Cardiac muscle cell (in vitro differentiated cells and primary cell): Measurements from ENCODE around the gene COL8A1. TPM values are rescaled to one million over a fixed set of nuclear protein-coding genes. Genes with fewer than 3 reads are reported as not detected.

Experiments
- DNase-seq, 2 donors: peaks; one replicate each; pipeline versions ENCODE4 v3.0.0 to v3.0.0-alpha.2; 2010 to 2017; ENCODE audit warnings: low read depth in 1 of 2, low spot score in 1 of 2
- H3K27ac ChIP-seq: fragments of 200-600 bp; sonication (generic); 2 replicates; pipeline ENCODE4 v1.5.1; 2016
- H3K27me3 ChIP-seq: fragments of 200-600 bp; sonication (generic); 2 replicates; pipeline ENCODE4 v1.6.0; 2016; ENCODE audit warnings: control low read depth
- H3K36me3 ChIP-seq: fragments of 200-600 bp; sonication (generic); 2 replicates; pipeline ENCODE4 v1.5.1; 2016; ENCODE audit warnings: control low read depth
- H3K4me1 ChIP-seq: fragments of 200-600 bp; sonication (generic); 2 replicates; pipeline ENCODE4 v1.8.1; 2017; ENCODE audit warnings: low read depth, mild to moderate bottlenecking, mixed run types
- H3K4me3 ChIP-seq: fragments of 200-600 bp; sonication (generic); 2 replicates; pipeline ENCODE4 v1.5.1; 2016; ENCODE audit warnings: mild to moderate bottlenecking
- H3K9me3 ChIP-seq: fragments of 200-600 bp; sonication (generic); 2 replicates; pipeline ENCODE4 v1.5.1; 2017; ENCODE audit warnings: low read depth, mild to moderate bottlenecking, control low read depth
- CTCF ChIP-seq: IDR thresholded peaks from 2 replicates; pipeline ENCODE4 v1.5.1; 2012; ENCODE audit warnings: low read depth, mild to moderate bottlenecking, low read length
- polyA plus RNA-seq: library from polyadenylated mRNA; unstranded; fragments of >200 nt; fragmentation: Nextera tagmentation; extraction: Ambion mirVana; gene quantifications from 2 replicates; pipeline ENCODE4 v1.2.1, GENCODE V29; 2016
- total RNA-seq: library from RNA; depleted of rRNA; stranded (reverse); fragments of >200 nt; gene quantifications from 2 replicates; pipeline ENCODE4 v1.2.3, GENCODE V29; 2016

The COL8A1 gene
- total and polyA plus RNA-seq, 2 experiments from 2014 or later = 1.5 to 5.1 TPM

- Histone ChIP-seq H3K27me3 (peaks cover 42% of the 10 kb centered on the region), H3K4me3 (no peak overlapping the region), H3K9me3 (no peaks in the 10 kb centered on the region), H3K36me3 (no peaks in the 10 kb centered on the region), H3K27ac (no peak overlapping the region), H3K4me1 (no peaks in the 10 kb centered on the region)
- TF ChIP-seq CTCF = no peak
- no peak for DNase-seq
These were observed 3.5 kb upstream of the COL8A1 start for GRCh38 chr3:99634881-99635280.

GRCh38 chr3:99635348-99635747 lies 3.0 kb upstream of the COL8A1 start:
- H3K27me3 ChIP-seq = peaks cover 46% of the 10 kb centered on the region
- no peaks in the 10 kb centered on the region for H3K4me1 ChIP-seq
- no peak overlapping the region for H3K27ac ChIP-seq

GRCh38 chr3:99637016-99637367 lies 1.4 kb upstream of the COL8A1 start:
- H3K27me3 ChIP-seq = peaks cover 63% of the 10 kb centered on the region
- H3K4me1 ChIP-seq = no peaks in the 10 kb centered on the region
- peak; percentile 22 for TF ChIP-seq CTCF
- H3K36me3 ChIP-seq = no peaks in the 10 kb centered on the region
- H3K9me3 ChIP-seq = no peaks in the 10 kb centered on the region
- peak in 1 of 2 donors; percentile 63 for DNase-seq
- peak overlapping the region; percentile 23 for H3K4me3 ChIP-seq
- H3K27ac ChIP-seq = no peak overlapping the region

More at GRCh38 chr3:99635348-99635747, 3.0 kb upstream of the COL8A1 start:
- no peak for DNase-seq
- Histone ChIP-seq H3K9me3 (no peaks in the 10 kb centered on the region), H3K36me3 (no peaks in the 10 kb centered on the region), H3K4me3 (no peak overlapping the region)
- TF ChIP-seq CTCF = no peak

GRCh38 chr3:99637368-99638111 lies 854 bp upstream of the COL8A1 start:
- no peaks in the 10 kb centered on the region for H3K9me3 ChIP-seq
- H3K27ac ChIP-seq = no peak overlapping the region
- no peaks in the 10 kb centered on the region for H3K4me1 ChIP-seq
- H3K36me3 ChIP-seq = no peaks in the 10 kb centered on the region
- DNase-seq = peak; percentile 12 to 67
- H3K4me3 ChIP-seq = peak overlapping the region; percentile 23
- peaks cover 66% of the 10 kb centered on the region for H3K27me3 ChIP-seq
- TF ChIP-seq CTCF = no peak

GRCh38 chr3:99639579-99639978 lies 1.2 kb downstream of the COL8A1 start:
- Histone ChIP-seq H3K4me1 (no peaks in the 10 kb centered on the region), H3K27me3 (peaks cover 66% of the 10 kb centered on the region), H3K36me3 (no peaks in the 10 kb centered on the region), H3K4me3 (no peak overlapping the region), H3K27ac (no peak overlapping the region), H3K9me3 (no peaks in the 10 kb centered on the region)
- TF ChIP-seq CTCF = no peak
- peak in 1 of 2 donors; percentile 64 for DNase-seq
